Measurements from ENCODE around the gene CD63.
A peak's percentile ranks its signal among the peaks of the same experiment; 100 is the strongest.

Gene CD63

GRCh38 chr12:55686366-55687010 lies 42.3 kb downstream of the CD63 start:
- no peak for DNase-seq (ENCODE audit: low read depth in 2 of 2)
- no peak for TF ChIP-seq CTCF (IDR thresholded peaks at IDR 0.05; ENCODE audit: low read depth, low read length)

GRCh38 chr12:55685671-55686070 lies 43.1 kb downstream of the CD63 start:
- TF ChIP-seq CTCF (IDR thresholded peaks at IDR 0.05; ENCODE audit: low read depth, low read length): no peak
- no peak for DNase-seq (ENCODE audit: low read depth in 2 of 2)

More at GRCh38 chr12:55686366-55687010, 42.3 kb downstream of the CD63 start:
- no peak overlapping the region for H3K4me3 ChIP-seq (replicated peaks in 1 of 2; ENCODE audit: low read depth in 2 of 2, low read length in 2 of 2)

GRCh38 chr12:55684761-55685370 lies 43.9 kb downstream of the CD63 start:
- H3K4me3 ChIP-seq (replicated peaks in 1 of 2; ENCODE audit: low read depth in 2 of 2, low read length in 2 of 2): no peak overlapping the region
- TF ChIP-seq CTCF (IDR thresholded peaks at IDR 0.05; ENCODE audit: low read depth, low read length): no peak
- no peak for DNase-seq (ENCODE audit: low read depth in 2 of 2)

More at GRCh38 chr12:55685671-55686070, 43.1 kb downstream of the CD63 start:
- H3K4me3 ChIP-seq (replicated peaks in 1 of 2; ENCODE audit: low read depth in 2 of 2, low read length in 2 of 2): no peak overlapping the region

GRCh38 chr12:55683676-55684075 lies 45.1 kb downstream of the CD63 start:
- H3K4me3 ChIP-seq (replicated peaks in 1 of 2; ENCODE audit: low read depth in 2 of 2, low read length in 2 of 2): no peak overlapping the region
- no peak for TF ChIP-seq CTCF (IDR thresholded peaks at IDR 0.05; ENCODE audit: low read depth, low read length)

GRCh38 chr12:55682087-55682796 lies 46.6 kb downstream of the CD63 start:
- peak overlapping the region in 1 of 2 donors; percentile 20 for H3K4me3 ChIP-seq (replicated peaks in 1 of 2; ENCODE audit: low read depth in 2 of 2, low read length in 2 of 2)
- no peak for TF ChIP-seq CTCF (IDR thresholded peaks at IDR 0.05; ENCODE audit: low read depth, low read length)
- no peak for DNase-seq (ENCODE audit: low read depth in 2 of 2)

More at GRCh38 chr12:55683676-55684075, 45.1 kb downstream of the CD63 start:
- no peak for DNase-seq (ENCODE audit: low read depth in 2 of 2)

GRCh38 chr12:55681142-55682077 lies 47.4 kb downstream of the CD63 start:
- peak; percentile 38 for TF ChIP-seq CTCF (IDR thresholded peaks at IDR 0.05; ENCODE audit: low read depth, low read length)
- H3K4me3 ChIP-seq (replicated peaks in 1 of 2; ENCODE audit: low read depth in 2 of 2, low read length in 2 of 2): peak overlapping the region in 1 of 2 donors; percentile 20
- peak; percentile 65 to 75 for DNase-seq (ENCODE audit: low read depth in 2 of 2)
